ENCODE data around the gene DOCK2.

Gene DOCK2

GRCh38 chr5:169881702-169882303 is 244.7 kb downstream of the DOCK2 start:
- H3K9me3 ChIP-seq (replicated peaks; ENCODE audit: insufficient read depth, low read length) = no peaks in the 10 kb centered on the region
- H3K9ac ChIP-seq (ENCODE audit: low read length) = no peak overlapping the region
- H3K9me2 ChIP-seq (replicated peaks; ENCODE audit: insufficient read depth, low read length) = no peaks in the 10 kb centered on the region
- no peak overlapping the region for H3K4me2 ChIP-seq (ENCODE audit: low read depth, low read length)
- no peak overlapping the region for H3K27ac ChIP-seq (ENCODE audit: low read length)
- no peaks in the 10 kb centered on the region for H3K36me3 ChIP-seq (replicated peaks; ENCODE audit: insufficient read depth, low read length)
- H3K79me2 ChIP-seq (ENCODE audit: low read length) = no peaks in the 10 kb centered on the region
- no peaks in the 10 kb centered on the region for H4K20me1 ChIP-seq (ENCODE audit: insufficient read depth, low read length)
- DNase-seq = no peak
- no peaks in the 10 kb centered on the region for H3K4me1 ChIP-seq (ENCODE audit: low read length)
- no peak overlapping the region for H2AFZ ChIP-seq (ENCODE audit: low read length)
- no peak overlapping the region for H3K4me3 ChIP-seq (ENCODE audit: low read length)
- H3F3A ChIP-seq (ENCODE audit: insufficient read depth, low read length) = no peaks in the 10 kb centered on the region
- TF ChIP-seq EZH2phosphoT487 (IDR thresholded peaks at IDR 0.05; ENCODE audit: low read length) (no peak), EZH2 (optimal IDR thresholded peaks at IDR 0.05; ENCODE audit: low read depth, low read length) (no peak)
- TF ChIP-seq, protein P1, sequence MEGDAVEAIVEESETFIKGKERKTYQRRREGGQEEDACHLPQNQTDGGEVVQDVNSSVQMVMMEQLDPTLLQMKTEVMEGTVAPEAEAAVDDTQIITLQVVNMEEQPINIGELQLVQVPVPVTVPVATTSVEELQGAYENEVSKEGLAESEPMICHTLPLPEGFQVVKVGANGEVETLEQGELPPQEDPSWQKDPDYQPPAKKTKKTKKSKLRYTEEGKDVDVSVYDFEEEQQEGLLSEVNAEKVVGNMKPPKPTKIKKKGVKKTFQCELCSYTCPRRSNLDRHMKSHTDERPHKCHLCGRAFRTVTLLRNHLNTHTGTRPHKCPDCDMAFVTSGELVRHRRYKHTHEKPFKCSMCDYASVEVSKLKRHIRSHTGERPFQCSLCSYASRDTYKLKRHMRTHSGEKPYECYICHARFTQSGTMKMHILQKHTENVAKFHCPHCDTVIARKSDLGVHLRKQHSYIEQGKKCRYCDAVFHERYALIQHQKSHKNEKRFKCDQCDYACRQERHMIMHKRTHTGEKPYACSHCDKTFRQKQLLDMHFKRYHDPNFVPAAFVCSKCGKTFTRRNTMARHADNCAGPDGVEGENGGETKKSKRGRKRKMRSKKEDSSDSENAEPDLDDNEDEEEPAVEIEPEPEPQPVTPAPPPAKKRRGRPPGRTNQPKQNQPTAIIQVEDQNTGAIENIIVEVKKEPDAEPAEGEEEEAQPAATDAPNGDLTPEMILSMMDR (IDR thresholded peaks at IDR 0.05; ENCODE audit: low read length) = no peak
- no peaks in the 10 kb centered on the region for H3K27me3 ChIP-seq (replicated peaks; ENCODE audit: insufficient read depth, low read length)

DNA sequence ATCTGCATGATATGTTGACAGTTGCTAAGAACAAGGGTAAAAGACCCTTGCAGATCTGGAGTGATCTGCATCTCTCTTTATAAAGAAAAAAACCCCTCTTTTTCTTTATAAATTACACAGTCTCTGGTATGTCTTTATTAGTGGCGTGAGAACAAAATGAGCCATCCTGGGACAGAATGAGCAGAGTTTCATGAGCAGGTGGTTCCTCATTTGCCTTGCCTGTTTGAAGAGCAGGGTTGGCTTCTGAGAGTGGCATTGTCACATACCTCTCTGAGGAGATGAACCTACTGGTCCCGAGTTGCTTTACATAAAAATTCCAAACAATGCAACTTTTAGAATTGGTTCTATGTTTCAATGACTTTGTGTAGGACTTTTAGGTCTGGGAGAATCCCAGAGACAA is 249.0 kb downstream of the DOCK2 start:
- Histone ChIP-seq H3K4me3 (ENCODE audit: low read length) (no peak overlapping the region), H2AFZ (ENCODE audit: low read length) (no peak overlapping the region), H3K27ac (ENCODE audit: low read length) (no peak overlapping the region), H3F3A (ENCODE audit: insufficient read depth, low read length) (no peaks in the 10 kb centered on the region), H3K36me3 (replicated peaks; ENCODE audit: insufficient read depth, low read length) (no peaks in the 10 kb centered on the region), H3K79me2 (ENCODE audit: low read length) (no peaks in the 10 kb centered on the region), H3K9me2 (replicated peaks; ENCODE audit: insufficient read depth, low read length) (no peaks in the 10 kb centered on the region), H3K4me1 (ENCODE audit: low read length) (no peaks in the 10 kb centered on the region), H3K27me3 (replicated peaks; ENCODE audit: insufficient read depth, low read length) (no peaks in the 10 kb centered on the region), H4K20me1 (ENCODE audit: insufficient read depth, low read length) (no peaks in the 10 kb centered on the region), H3K9me3 (replicated peaks; ENCODE audit: insufficient read depth, low read length) (no peaks in the 10 kb centered on the region), H3K9ac (ENCODE audit: low read length) (no peak overlapping the region), H3K4me2 (ENCODE audit: low read depth, low read length) (no peak overlapping the region)
- no peak for TF ChIP-seq EZH2 (optimal IDR thresholded peaks at IDR 0.05; ENCODE audit: low read depth, low read length)
- no peak for TF ChIP-seq EZH2phosphoT487 (IDR thresholded peaks at IDR 0.05; ENCODE audit: low read length)
- TF ChIP-seq, protein P1 (IDR thresholded peaks at IDR 0.05; ENCODE audit: low read length) = no peak
- DNase-seq = no peak

- DNase-seq = no peak
Observed at GRCh38 chr5:169886677-169887076, 249.6 kb downstream of the DOCK2 start.

More at GRCh38 chr5:169886677-169887076, 249.6 kb downstream of the DOCK2 start:
- Histone ChIP-seq H3K9ac (ENCODE audit: low read length) (no peak overlapping the region), H3K27ac (ENCODE audit: low read length) (no peak overlapping the region), H3K4me2 (ENCODE audit: low read depth, low read length) (no peak overlapping the region), H3K36me3 (replicated peaks; ENCODE audit: insufficient read depth, low read length) (no peaks in the 10 kb centered on the region), H3K4me3 (ENCODE audit: low read length) (no peak overlapping the region), H3K9me2 (replicated peaks; ENCODE audit: insufficient read depth, low read length) (no peaks in the 10 kb centered on the region), H4K20me1 (ENCODE audit: insufficient read depth, low read length) (no peaks in the 10 kb centered on the region), H3F3A (ENCODE audit: insufficient read depth, low read length) (no peaks in the 10 kb centered on the region), H3K4me1 (ENCODE audit: low read length) (no peaks in the 10 kb centered on the region), H3K27me3 (replicated peaks; ENCODE audit: insufficient read depth, low read length) (no peaks in the 10 kb centered on the region), H2AFZ (ENCODE audit: low read length) (no peak overlapping the region), H3K79me2 (ENCODE audit: low read length) (no peaks in the 10 kb centered on the region), H3K9me3 (replicated peaks; ENCODE audit: insufficient read depth, low read length) (no peaks in the 10 kb centered on the region)
- TF ChIP-seq, protein P1 (IDR thresholded peaks at IDR 0.05; ENCODE audit: low read length) = no peak
- TF ChIP-seq EZH2phosphoT487 (IDR thresholded peaks at IDR 0.05; ENCODE audit: low read length) (no peak), EZH2 (optimal IDR thresholded peaks at IDR 0.05; ENCODE audit: low read depth, low read length) (no peak)

All from MM.1S (cell line).